Testis (tissue), 2 donors: ENCODE data around the gene UGT1A6.

Experiments used
- CTCF ChIP-seq, 3 experiments: fragments of 450-650 bp in 2 of 3; fragments of 200-600 bp in 1 of 3; sonication (generic) in 1 of 3; IDR thresholded peaks; one replicate each; pipeline ENCODE4 v1.5.1; 2016 to 2019; ENCODE audit warnings: antibody characterized with exemption in 3 of 3, mild to moderate bottlenecking in 2 of 3, moderate library complexity in 1 of 3
- POLR2A ChIP-seq: fragments of 450-650 bp; IDR thresholded peaks from one replicate; pipeline ENCODE4 v1.6.1; 2017; ENCODE audit warnings: antibody characterized with exemption, mild to moderate bottlenecking, moderate library complexity

- TF ChIP-seq CTCF (IDR thresholded peaks at IDR 0.05) = peak; percentile 61 to 81 (median 63)
- TF ChIP-seq POLR2A = no peak
Observed at GRCh38 chr2:233711312-233712008, 18.8 kb downstream of the UGT1A6 start.
